Spleen (tissue), 7 donors: Measurements from ENCODE around the gene VDAC1.

ENCODE experiments used
- POLR2A ChIP-seq, 3 donors: fragments of 450-650 bp; IDR thresholded peaks; one replicate each; pipeline ENCODE4 v1.5.1; 2017; ENCODE audit warnings: antibody characterized with exemption in 3 of 3, mild to moderate bottlenecking in 1 of 3
- POLR2AphosphoS5 ChIP-seq, 3 donors: sonication (generic); formaldehyde crosslinking; IDR thresholded peaks; one replicate each; pipeline ENCODE4 v1.5.1; 2017; ENCODE audit warnings: antibody characterized with exemption in 3 of 3
- TF ChIP-seq, protein P1 (sequence below), 11 experiments: fragments of 200-600 bp in 7 of 11; fragments of 450-650 bp in 4 of 11; sonication (generic) in 4 of 11; IDR thresholded peaks in 8 of 11; conservative IDR thresholded peaks in 3 of 11; 1 replicate in 7 of 11; 2 replicates in 4 of 11; pipeline versions ENCODE4 v1.4.0 to v1.8.0; 2016 to 2021; ENCODE audit warnings: antibody characterized with exemption in 11 of 11, inconsistent platforms in 4 of 11, mild to moderate bottlenecking in 1 of 11
- donor health status: DM: no; HTN: no; CAD: no; lungs with moderate emphysema.
- donor health status: DM: no; HTN: no; CAD: no.
- donor health status: DM: no; HTN: no; CAD: no.

DNA sequence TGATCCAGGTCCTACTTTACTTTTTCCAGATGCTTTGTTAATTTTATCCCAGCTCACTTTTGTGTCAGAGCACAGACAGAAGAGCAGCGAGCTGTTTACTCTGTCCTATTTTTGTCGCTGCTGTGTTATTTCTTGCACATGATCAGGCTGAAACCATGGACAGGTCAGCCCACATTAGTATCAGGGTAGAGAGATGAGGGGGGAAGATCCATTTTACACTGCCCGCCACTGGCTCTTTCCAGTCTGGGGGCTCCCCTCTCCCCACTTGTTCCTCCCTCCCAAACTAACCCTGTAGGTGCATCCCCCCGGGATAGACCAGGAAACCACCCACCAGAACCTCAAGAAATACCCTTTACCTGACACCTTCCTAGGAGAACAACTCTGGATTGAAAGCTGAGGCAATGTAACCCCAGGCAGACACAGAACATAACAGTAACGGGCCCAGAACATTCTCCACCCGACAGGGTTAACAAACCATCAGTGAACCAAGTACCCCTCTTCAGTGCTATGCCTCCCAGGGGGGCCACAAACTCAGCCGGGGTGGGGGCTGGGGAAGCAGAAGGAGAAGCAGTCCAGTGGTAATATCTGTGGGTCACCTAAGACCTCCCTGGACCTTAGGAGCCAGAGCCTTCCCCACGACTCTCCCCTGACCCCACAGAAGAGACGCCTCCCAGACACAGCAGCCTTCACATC lies 10.3 kb downstream of the VDAC1 start:
- TF ChIP-seq, protein P1, sequence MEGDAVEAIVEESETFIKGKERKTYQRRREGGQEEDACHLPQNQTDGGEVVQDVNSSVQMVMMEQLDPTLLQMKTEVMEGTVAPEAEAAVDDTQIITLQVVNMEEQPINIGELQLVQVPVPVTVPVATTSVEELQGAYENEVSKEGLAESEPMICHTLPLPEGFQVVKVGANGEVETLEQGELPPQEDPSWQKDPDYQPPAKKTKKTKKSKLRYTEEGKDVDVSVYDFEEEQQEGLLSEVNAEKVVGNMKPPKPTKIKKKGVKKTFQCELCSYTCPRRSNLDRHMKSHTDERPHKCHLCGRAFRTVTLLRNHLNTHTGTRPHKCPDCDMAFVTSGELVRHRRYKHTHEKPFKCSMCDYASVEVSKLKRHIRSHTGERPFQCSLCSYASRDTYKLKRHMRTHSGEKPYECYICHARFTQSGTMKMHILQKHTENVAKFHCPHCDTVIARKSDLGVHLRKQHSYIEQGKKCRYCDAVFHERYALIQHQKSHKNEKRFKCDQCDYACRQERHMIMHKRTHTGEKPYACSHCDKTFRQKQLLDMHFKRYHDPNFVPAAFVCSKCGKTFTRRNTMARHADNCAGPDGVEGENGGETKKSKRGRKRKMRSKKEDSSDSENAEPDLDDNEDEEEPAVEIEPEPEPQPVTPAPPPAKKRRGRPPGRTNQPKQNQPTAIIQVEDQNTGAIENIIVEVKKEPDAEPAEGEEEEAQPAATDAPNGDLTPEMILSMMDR (IDR thresholded peaks at IDR 0.05 in 8 of 11, conservative IDR thresholded peaks at IDR 0.05 in 3 of 11) = no peak
- TF ChIP-seq POLR2A (IDR thresholded peaks at IDR 0.05) = no peak
- no peak for TF ChIP-seq POLR2AphosphoS5 (IDR thresholded peaks at IDR 0.05)
